ENCODE results near the gene WDR33.

GRCh38 chr2:127860130-127860529, 49.2 kb upstream of the WDR33 start:
- TF ChIP-seq CTCF (IDR thresholded peaks at IDR 0.05) (no peak), POLR2A (IDR thresholded peaks at IDR 0.05) (no peak)
